HUDEP-2 (cell line): Measurements from ENCODE around the gene SLC32A1.

Source experiments
- DNase-seq, 76 experiments: peaks; one replicate each; lab custom pipeline; 2025; ENCODE audit not compliant: unreplicated experiment in 76 of 76; lab: John Stamatoyannopoulos, UW

Gene SLC32A1

DNA sequence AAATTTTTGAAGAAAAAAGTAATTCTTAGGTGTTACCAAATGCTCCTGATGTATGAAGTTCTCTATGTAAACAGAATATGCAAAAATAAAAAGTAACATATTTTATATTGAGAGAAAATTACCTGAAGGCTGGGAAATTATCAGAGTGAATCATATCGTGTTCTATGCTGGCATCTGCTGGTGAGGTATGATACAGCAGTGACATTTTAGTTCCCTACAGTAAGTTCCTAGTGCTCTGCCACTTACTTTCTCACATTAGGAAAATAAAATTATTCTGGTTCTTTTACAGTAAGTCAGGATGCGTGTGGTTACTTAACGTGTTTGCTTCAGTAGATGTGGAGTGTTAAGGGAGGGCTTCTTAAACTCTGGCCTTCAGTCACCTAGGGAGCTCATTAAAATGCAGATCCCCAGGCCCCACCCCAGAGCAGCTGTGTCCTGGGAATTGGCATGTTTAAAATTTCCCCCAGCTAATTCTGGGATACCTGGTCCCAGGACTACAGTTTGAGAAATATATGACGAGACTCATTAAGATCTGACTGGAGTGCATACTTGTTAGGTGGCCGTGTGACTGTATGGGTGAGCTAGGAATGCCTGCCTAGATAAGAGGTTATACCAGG is 27.2 kb downstream of the SLC32A1 start:
- DNase-seq, result peak in 14 of 76 experiments; percentile 1 to 25 (median 10)

DNA sequence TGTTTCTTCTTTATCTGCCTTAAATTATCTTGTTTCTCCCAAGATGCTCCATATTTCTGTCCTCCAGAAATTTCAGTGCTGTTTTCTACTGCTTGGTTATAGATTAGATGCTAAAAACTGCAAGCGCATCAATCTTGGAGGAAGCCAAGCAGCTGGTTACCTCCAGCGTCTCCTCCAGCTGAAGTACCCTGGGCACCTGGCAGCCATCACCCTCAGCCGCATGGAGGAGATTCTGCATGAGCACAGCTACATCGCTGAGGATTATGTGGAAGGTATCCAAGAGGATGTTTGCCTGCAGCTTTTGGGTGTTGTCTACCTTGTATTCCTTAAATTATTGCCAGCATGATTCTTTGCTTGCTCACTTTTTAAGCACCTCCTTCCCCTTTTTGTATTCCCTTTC is 27.7 kb downstream of the SLC32A1 start:
- DNase-seq, result no peak

DNA sequence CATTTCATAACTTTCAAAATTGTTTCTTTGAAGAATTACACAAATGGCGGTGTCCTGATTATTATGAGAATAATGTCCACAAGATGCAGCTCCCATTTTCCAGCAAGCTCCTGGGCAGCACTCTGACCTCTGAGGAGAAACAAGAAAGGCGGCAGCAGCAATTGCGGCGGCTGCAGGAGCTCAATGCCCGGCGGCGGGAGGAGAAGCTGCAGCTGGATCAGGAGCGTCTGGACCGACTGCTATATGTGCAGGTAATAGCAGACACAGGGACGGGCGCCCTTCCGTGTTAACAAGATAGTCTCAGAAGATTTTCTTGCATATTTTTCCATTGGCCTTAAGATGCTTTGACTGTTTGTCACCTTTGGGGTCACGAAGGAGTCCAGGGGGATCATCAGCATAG is 30.6 kb downstream of the SLC32A1 start:
- DNase-seq, result no peak

DNA sequence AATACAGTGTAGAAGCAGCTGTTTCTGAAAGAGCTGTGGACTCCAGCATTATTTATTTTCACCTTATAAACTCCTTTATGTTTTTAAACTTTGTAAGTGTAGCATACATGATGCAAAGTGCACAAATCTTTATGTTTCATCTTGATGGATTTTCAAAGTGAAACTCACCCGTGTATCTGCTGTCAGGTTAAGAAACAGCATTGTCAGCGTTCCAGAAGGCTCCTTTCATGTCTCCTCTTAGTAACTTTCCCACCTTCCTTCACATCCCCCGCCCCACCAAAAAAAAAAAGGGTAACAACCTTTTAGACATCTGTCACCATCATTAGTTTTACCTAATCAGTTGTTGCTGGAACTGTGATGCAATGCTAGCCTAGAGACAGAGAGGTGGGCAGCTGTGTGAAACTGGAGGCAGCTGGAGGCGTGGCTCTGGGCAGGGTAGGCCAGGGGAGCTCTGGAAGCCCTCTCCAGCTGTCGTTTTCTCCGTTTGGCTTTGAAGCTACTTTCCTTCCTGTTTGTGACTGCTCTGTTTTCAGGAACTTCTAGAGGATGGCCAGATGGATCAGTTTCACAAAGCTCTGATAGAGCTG is 31.1 kb downstream of the SLC32A1 start:
- no peak for DNase-seq

DNA sequence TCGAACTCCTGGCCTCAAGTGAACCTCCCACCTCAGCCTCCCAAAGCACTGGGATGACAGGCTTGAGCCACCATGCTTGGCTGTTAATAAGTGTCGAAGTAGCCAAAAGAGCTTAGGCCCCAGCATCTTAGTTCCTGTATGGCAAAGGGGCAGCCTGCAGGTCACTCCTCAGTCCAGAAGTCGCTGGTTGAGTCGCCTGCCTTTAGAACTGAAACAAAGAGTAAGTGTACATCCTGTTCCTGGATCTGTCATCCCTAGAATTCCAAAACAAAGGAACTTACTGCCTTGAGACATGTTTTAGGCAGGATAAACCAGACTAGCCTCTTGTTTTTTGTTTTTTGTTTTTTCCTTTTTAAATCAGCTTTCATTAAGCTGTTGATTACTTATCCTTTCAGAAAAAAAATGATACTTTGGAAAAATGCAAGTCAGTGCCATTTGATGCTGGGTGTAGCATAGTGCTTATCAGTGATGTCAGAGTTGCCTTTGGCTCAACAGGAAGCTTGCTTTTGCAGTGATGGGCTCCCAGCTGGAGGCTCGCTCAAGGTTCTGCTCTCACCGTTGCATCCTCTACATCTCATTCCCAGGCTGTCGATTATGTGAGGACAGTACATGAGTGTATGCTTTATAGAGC is 33.0 kb downstream of the SLC32A1 start:
- DNase-seq, result no peak

DNA sequence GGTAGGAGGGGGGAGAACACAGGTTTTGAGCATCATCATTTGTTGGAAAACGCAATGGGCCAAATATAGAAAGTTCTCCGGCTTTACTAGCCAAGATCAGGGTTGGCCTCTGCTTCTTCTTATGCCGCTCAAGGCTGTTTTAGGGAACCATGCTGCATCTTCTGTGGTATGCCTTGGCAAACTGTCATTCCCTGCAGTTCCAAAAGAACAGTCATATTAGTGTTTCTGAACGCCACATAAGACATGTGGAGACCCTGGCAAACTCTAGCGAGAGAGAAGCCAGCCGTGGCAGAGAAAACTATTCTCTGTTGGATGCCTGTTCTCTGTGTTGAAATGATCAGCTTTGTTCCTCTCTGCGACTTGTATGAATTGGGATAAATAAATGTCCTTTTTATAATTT is 34.8 kb downstream of the SLC32A1 start:
- no peak for DNase-seq

DNA sequence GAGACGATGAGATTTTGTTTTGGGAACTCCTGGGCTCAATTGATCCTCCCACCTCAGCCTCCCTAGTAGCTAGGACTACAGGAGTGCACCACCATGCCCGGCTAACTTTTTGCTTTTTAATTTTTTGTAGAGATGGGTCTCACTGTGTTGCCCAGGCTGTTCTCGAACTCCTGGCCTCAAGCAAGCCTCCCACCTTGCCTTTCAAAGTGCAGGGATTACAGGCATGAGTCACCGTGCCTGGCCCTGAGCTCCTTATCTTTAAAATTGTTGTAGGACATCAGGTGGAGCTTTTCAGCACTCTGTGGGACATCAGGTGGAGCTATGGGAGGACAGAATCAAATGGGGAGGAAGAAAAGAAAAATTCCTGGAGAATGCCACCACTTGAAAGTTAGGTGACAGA is 36.7 kb downstream of the SLC32A1 start:
- no peak for DNase-seq

DNA sequence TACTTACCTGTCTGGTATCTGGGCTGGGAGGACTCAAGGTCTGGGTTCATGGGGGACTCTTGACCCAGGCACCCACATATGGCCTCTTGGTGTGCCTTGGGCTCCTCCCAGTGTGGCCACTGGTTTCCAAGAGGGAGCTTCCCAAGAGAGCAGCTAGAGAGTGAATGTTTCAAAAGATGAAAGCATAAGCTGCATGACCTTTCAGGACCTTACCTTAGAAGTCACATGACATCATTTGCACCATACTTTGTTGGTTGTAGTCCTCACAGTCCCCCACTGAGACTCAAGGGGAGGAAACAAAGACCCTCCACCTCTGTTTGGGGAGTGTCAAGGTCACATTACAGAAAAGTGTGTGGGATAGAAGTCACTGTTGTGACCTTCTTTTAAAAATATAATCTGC is 37.9 kb downstream of the SLC32A1 start:
- no peak for DNase-seq

DNA sequence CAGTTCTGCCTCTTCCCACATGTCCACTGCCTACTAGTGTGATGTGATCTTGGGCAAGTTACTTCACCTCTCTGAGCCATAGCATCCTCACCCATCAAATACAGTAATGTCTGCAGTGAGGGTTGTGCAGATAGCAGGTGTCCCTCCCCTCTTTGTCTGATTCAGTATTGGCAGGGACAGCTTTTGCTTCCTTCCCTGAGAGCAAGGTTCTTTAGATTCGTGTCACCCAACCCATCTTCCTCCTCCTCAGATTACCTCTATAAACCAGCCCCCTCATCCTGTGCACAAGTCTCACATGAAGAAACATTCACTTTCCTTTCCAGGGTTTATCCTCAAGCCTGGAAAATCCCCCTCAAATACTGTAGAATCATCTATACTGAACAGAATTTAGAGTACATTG is 39.3 kb downstream of the SLC32A1 start:
- DNase-seq, result no peak

DNA sequence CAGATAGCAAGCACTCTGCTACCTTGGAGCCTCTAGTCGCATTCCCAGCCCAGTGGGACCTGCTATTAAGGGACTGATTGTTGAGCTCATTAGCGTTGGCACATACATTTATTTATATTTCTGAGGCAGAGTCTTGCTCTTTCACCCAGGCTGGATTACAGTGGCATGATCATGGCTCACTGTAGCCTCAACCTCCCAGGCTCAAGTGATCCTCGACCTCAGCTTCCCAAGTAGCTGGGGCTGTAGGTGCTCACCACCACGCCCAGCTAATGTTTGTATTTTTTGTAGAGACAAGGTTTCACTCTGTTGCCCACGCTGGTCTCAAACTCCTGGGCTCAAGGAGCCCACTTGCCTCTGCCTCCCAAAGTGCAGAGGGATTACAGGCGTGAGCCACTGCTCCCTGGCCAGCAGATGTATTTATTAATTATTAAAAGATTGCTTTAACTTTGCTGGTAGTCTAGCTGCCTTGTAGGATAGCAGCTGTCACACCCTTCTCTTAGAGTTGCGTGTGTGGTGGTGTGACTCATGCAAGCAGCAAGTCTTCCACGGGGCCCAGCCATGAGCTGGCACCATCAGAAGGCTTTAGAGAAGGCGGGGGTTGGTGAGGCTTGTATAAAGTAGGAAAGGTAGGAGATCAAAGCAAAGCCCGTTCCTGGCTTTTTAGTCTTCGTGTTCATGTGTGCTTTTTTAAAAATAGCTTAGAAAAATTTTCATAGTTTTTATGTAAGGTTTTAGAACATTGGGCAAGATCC is 40.5 kb downstream of the SLC32A1 start:
- DNase-seq, result peak in 60 of 76 experiments; percentile 5 to 77 (median 39)

DNA sequence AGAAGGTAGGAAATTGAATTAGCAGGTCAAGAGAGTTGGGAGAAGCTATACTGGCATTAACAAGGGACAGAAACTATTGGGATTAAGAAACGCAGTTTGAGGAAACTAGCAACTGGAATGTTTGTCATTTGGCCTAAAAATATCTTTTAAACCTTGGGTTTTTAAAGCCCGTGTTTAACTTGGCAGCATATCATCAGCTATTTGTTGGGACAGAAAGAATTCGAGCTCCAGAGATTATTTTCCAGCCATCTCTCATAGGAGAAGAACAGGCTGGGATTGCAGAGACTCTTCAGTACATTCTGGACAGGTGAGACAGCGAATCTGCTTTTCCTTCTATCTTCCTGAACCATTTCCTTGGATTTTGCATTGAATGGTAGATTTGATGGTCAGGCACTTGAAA is 41.8 kb downstream of the SLC32A1 start:
- DNase-seq, result no peak

DNA sequence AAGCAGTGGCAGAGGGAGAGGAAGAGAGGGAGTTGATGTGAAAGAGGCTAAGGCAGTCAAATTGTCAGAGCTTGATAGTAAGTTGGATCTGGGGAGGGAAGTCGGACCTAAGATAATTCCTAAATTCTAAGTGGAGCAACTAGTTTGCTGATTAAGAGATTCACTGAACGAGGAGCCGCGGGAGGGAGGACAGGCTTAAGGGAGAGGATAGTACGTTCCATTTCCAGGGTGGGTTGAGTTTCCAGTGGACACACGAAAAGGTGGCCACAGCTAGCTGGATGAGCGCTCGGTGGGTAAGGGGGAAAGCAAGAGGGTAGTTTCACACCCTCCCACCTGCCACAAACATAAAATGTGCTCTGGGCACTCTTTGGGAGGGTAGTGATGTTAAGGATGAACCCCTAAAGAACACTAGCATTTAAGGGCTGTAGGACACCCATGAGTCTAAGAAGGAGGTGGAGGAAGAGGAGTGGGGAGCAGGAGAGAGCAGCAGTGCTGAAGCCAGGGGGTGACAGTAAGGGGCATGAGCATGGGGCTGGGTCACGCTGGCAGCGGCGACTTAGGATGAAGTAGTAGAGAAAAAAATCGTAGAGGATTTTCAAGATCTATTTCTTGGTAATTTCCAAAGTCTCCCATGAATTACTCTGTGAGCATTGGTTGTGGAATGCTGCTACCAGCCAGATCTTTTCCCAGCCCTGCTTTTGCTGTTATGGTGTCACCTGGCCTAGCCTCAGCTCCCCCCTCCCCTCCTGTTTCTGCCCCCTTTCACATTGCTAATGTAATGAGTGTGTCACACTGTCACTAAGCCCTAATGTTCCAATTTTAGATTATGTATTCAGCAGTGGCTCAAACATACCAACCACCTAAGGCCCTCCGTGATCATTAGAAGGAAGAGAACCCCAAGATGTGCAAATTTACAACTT is 45.4 kb downstream of the SLC32A1 start:
- DNase-seq, result no peak

DNA sequence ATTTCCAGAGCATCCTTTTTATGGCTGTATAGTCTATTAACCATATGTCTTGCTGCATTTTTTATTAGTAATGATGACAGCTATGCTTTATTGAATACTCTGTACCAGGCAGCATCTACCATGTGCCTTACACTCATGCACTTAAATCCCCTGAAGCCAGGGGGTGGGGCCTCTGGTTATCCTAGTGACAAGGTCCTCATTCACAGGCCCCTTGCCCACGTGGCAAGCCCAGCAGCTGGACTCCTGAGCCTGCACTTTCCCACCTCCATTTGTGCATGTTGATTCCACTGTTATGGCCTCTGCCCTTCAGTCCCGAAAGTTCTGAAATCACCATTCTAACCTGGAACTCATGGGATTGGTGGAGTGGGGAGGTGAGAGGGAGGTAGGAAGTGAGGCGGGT is 46.3 kb downstream of the SLC32A1 start:
- DNase-seq, result no peak

DNA sequence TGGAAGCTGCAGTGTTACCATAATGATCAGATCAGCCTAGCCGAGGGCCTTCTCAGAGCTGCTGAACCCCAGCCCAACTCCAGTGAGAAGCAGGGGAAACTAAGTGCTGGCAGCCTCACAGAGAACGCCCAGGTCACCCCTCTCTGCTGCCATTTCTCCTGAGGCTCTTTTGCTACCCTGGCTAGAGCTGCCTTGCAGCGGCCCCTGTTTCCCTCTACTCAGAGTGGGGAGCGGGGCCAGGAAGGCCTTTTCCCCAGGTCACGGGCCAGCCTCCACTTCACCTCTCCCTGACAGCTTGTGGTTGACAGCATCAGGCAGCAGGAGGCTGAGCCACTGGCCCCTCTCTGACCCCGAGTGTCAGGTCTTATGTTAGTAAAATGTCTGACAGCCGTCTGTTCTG is 46.7 kb downstream of the SLC32A1 start:
- DNase-seq, result no peak

DNA sequence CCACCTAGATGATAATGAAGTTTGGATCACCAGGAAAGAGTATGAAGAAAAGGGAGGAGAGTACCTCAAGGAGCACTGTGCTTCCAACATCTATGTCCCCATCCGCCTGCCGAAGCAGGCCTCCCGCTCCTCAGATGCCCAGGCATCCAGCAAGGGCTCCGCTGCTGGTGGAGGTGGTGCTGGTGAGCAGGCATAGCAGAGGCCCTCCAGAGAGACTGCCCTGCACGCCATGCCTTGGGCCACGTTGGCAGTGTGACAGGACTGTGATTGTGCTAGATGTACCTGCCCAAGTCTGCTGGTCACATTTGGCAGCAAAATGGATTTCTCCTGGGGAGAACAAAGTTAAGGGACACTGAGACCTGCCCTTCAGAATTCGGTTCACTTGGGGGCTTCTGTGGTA is 47.3 kb downstream of the SLC32A1 start:
- DNase-seq, result no peak

DNA sequence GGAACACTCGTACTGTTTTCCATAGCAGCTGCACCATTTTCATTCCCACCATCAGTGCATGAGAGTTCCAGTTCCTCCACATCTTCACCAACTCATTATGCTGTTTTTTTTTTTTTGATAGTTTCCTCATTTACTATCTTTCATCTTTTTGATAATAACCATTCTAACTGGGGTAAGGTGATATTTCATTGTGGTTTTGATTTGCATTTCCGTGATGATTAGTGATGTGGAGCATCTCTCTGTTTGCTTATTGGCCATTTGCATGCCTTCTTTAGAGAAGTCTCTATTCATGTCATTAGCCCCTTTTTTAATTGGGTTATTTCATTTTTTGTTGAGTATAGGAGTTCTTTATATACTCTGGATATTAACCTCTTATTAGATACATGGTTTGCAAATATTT is 49.9 kb downstream of the SLC32A1 start:
- no peak for DNase-seq

DNA sequence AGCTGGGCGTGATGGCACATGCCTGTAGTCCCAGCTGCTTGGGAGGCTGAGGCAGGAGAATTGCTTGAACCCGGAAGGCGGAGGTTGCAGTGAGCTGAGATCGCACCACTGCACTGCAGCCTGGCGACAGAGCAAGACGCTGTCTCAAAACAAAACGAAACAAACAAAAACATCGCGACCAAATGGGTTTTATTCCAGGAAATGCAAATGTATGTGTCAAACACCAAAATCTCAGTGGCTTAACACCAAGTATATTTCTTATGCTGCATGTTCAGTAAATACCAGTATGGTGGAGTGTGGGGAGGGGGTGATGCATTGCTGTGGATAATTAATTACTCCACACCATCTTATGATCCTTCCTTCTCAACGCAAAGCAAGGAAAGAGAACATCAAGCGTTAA is 52.1 kb downstream of the SLC32A1 start:
- DNase-seq, result no peak
